ENCODE results near the gene ZDHHC13.

DNA sequence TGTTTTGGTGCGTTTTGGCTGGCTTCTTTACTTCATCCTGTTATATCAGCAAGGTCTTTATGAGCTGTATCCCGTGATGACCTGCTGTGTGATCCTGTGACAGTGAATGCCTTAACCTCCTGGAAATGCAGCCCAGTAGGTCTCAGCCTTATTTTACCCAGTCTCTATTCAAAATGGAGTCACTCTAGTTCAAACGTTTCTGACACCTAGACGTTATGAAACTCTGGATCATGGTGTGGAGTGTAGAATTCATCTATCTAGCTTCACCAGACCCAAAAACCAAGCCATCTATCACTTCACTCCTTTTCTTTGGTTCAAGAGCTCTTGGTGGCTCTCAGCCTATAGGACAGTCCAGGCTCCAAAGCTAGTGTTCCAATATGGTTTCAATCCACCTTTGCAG, 28.2 kb upstream of the ZDHHC13 start:
- TF ChIP-seq, protein P1, sequence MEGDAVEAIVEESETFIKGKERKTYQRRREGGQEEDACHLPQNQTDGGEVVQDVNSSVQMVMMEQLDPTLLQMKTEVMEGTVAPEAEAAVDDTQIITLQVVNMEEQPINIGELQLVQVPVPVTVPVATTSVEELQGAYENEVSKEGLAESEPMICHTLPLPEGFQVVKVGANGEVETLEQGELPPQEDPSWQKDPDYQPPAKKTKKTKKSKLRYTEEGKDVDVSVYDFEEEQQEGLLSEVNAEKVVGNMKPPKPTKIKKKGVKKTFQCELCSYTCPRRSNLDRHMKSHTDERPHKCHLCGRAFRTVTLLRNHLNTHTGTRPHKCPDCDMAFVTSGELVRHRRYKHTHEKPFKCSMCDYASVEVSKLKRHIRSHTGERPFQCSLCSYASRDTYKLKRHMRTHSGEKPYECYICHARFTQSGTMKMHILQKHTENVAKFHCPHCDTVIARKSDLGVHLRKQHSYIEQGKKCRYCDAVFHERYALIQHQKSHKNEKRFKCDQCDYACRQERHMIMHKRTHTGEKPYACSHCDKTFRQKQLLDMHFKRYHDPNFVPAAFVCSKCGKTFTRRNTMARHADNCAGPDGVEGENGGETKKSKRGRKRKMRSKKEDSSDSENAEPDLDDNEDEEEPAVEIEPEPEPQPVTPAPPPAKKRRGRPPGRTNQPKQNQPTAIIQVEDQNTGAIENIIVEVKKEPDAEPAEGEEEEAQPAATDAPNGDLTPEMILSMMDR (conservative IDR thresholded peaks at IDR 0.05): no peak
- no peak for TF ChIP-seq EZH2 (IDR thresholded peaks at IDR 0.05; ENCODE audit: low read depth)

All from PC-9 (cell line).